ENCODE measurements around the gene KDSR.

DNA sequence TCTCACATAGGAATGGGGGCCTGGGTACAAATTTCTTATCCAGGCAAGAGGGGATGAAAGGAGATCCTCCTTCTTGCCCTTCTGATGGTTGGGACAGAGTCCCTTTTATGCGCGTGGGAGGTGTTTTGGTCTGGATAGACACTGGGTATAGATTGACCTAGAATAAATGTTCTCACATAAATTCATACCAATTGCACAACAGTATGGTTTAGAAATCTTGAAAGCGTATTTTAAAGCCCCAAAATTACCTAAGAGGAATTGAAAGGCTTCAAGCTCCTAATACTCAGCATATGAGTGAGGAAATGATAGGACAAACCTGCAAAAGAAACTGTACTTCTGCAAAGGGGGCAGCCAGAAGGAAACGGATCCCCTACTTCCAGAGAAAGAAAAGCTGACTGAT, 44.8 kb downstream of the KDSR start:
- TF ChIP-seq, protein P1, sequence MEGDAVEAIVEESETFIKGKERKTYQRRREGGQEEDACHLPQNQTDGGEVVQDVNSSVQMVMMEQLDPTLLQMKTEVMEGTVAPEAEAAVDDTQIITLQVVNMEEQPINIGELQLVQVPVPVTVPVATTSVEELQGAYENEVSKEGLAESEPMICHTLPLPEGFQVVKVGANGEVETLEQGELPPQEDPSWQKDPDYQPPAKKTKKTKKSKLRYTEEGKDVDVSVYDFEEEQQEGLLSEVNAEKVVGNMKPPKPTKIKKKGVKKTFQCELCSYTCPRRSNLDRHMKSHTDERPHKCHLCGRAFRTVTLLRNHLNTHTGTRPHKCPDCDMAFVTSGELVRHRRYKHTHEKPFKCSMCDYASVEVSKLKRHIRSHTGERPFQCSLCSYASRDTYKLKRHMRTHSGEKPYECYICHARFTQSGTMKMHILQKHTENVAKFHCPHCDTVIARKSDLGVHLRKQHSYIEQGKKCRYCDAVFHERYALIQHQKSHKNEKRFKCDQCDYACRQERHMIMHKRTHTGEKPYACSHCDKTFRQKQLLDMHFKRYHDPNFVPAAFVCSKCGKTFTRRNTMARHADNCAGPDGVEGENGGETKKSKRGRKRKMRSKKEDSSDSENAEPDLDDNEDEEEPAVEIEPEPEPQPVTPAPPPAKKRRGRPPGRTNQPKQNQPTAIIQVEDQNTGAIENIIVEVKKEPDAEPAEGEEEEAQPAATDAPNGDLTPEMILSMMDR (conservative IDR thresholded peaks at IDR 0.05 in 1 of 2, IDR thresholded peaks at IDR 0.05 in 1 of 2; ENCODE audit: low read depth in 1 of 2, low read length in 2 of 2): no peak
- no peak for TF ChIP-seq EZH2 (IDR thresholded peaks at IDR 0.05; ENCODE audit: low read length, missing control alignments)

All from fibroblast of lung (primary cell).